KG1 (cell line): ENCODE data around the gene PLCL2.

Experiments used
- DNase-seq: peaks from one replicate; lab custom pipeline; 2025; lab: John Stamatoyannopoulos, UW

The PLCL2 gene

GRCh38 chr3:17011728-17012338, 127.1 kb downstream of the PLCL2 start:
- DNase-seq = no peak

GRCh38 chr3:17013050-17013449, 128.3 kb downstream of the PLCL2 start:
- DNase-seq = no peak

- DNase-seq = no peak
Observed at GRCh38 chr3:17013571-17013970, 128.8 kb downstream of the PLCL2 start.

GRCh38 chr3:17014284-17014683, 129.5 kb downstream of the PLCL2 start:
- DNase-seq = no peak

DNA sequence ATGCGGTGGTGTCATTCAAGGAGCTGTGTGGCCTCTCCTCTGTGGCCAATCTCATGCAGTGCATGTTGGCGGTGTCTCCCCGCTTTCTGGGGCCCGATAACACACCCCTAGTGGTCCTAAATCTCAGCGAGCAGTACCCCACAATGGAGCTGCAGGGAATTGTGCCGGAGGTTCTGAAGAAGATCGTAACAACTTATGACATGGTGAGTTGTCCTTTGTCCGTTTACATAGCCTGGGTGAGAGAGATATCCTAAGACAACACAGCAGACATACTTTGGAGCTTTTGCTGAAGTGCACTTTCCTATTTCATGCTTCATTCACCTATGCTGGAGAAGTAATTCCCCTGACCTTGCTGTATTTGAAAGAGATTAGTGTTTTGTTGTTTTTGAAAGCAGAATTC, 130.0 kb downstream of the PLCL2 start:
- no peak for DNase-seq

DNA sequence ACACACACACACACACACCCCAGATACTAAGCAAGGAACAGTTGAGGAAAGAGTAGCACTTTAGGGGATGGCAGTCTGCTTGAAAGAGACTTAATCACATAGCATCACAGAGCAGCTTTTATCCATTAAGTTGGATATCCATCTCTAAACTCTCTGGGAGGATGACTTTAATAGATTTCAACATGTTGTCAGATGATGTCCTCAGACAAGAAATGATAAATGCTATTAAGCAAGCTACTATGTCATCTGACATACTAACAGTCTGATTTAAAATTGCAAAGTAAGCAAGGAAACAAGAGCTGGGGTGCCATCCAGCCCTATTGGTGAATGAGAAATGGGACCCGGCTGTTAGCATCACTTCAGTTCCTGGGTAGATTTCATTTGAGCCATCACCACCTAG, 136.9 kb downstream of the PLCL2 start:
- no peak for DNase-seq

DNA sequence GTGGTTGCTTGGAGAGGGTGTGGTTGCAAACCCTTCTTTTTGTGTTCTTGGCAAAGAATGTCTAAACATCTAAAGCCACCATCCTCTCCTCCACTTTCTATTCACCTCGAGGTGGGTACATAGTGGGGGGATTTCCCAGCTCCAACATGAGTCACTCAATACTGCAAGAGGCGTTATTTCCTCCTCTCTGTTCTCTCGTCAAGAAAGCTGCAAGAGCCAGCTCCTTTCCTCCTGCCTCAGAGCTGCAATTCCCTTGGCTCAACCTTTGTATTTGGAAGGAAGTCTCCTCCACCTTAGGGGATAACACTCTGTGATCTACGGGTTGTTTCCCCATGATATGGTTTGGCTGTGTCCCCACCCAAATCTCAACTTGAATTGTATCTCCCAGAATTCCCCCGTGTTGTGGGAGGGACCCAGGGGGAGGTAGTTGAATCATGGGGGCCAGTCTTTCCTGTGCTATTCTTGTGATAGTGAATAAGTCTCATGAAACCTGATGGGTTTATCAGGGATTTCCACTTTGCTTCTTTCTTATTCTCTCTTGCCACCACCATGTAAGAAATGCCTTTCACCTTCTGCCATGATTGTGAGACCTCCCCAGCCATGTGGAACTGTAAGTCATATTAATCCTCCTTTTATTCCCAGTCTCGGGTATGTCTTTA, 138.4 kb downstream of the PLCL2 start:
- DNase-seq = no peak

DNA sequence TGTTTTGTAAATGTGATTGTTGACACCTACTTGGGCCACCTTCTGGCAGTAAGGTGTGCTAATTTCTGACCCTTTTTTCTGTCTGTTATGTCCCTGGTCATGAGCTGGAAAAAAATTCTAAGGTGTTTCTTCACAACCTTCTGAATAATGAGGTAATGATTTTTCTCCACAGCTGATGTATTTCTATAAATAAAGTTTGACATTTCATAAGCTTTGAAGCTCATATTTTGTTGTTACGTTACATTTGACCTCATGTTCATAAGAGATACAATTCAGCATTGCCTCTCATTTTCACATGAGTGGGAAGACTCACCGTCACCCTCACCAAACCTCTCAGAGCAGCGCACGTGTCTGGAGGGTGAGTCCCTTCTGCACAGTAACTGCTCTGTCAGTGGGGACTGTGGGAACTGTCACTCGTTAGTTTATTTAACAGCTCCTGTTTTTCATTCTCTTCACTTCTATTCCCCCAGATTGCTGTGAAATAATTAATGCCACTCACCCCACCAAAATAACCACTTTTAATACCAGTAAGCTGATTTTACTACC, 140.9 kb downstream of the PLCL2 start:
- no peak for DNase-seq

DNA sequence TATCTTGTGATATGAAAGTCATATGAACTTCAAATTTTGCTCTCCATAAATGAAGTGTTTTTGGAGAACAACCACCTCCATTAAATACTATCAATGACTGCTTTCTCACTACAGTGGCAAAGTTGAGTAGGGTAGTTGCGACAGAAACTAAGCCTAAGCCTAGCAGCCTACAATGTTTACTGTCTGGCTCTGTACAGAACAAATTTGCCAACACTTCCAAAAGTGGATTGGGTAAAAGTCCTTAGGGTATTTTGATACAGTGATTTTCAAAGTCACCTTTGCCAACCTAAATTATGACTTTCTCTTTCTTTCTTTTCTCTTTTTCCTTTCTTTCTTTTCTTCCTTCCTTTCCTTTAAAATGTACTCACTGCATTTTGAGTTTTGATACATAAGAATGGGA, 142.6 kb downstream of the PLCL2 start:
- no peak for DNase-seq

DNA sequence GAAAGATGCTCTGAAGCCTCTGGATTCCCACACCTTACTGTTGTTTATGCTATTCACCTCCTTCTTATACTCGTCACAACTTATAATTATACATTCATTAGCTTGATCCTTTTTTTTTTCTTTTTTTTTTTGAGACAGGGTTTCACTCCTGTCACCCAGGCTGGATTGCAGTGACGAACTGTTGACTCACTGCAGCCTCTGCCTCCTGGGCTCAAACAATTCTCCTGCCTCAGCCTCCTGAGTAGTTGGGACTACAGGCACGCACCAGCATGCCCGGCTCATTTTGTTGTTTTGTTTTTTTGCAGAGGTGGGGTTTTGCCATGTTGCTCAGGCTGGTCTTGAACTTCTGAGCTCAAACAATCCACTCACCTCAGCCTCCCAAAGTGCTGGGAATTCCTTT, 143.6 kb downstream of the PLCL2 start:
- no peak for DNase-seq

DNA sequence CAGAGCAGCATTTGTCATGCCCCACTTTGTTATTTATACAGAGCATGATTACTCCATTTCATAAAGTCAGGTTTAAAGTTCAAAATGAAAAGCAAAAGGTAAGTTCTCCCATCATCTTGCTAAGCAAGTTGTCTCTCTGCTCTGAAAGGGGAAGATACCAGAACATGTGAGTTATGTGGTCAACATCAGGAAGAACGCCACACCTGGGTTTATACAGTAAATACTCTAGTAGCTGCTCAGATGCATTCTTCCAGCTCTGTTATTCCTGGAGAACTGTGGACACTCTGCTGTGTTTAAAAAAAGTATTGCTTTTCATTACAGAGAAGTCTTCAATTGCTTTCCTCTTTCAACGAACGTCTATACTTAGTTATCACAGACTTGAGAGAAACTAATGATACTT, 145.7 kb downstream of the PLCL2 start:
- no peak for DNase-seq

GRCh38 chr3:17030956-17031652, 146.3 kb downstream of the PLCL2 start:
- no peak for DNase-seq

- no peak for DNase-seq
Observed at GRCh38 chr3:17032407-17033034, 147.8 kb downstream of the PLCL2 start.

GRCh38 chr3:17033516-17034168, 148.9 kb downstream of the PLCL2 start:
- no peak for DNase-seq

DNA sequence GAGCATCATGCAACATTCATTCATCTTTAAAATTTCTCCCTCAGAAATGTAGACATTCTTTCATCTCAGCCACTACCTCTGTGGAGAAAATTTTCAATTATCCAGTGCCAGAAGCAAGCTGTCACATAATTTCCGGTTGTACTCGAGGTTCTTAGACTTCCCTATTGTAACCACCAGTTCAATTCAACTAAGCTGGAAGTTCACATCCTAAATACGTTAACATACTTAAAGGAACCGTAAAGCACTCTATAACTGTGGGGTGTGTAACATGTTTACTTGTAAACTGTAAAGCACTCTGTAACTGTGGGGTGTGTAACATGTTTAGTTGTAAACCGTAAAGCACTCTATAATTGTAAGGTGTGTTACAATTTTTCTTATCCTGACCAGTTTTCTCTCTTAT, 150.3 kb downstream of the PLCL2 start:
- DNase-seq = no peak

GRCh38 chr3:17035966-17036365, 151.2 kb downstream of the PLCL2 start:
- no peak for DNase-seq

- no peak for DNase-seq
Observed at GRCh38 chr3:17038141-17038540, 153.4 kb downstream of the PLCL2 start.

GRCh38 chr3:17038900-17039553, 154.3 kb downstream of the PLCL2 start:
- no peak for DNase-seq

GRCh38 chr3:17039594-17039993, 154.8 kb downstream of the PLCL2 start:
- DNase-seq = no peak

DNA sequence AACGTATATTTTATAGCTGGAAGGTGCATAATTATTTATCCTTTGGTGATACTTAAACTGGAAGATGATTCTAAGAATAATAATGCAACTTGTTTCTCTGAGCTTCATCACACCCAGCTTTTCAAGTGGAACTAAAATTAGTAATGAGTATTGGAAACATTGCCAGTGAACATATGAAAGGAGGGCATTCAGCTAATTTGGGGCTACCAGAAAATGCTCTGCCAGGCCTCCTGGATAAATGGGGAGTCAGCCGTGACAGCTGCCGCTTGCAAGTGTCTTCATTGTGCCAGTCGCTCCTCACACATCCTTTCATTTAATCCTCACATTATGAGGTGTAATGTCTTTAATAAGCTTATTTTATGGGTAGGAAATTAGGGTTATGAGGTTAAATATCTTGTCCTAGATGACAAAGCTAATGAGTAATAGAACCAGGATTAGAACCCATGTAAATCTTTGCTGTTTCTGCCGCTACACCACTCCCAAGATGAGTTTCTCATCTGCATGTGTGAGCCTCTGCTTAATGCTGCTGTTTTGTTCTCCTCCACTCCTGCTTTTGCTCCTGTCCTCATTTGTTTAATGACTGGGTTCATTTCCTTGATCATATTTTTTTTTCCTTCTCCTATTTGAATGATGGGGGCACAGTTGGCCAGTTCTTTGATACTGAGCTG, 155.7 kb downstream of the PLCL2 start:
- no peak for DNase-seq

DNA sequence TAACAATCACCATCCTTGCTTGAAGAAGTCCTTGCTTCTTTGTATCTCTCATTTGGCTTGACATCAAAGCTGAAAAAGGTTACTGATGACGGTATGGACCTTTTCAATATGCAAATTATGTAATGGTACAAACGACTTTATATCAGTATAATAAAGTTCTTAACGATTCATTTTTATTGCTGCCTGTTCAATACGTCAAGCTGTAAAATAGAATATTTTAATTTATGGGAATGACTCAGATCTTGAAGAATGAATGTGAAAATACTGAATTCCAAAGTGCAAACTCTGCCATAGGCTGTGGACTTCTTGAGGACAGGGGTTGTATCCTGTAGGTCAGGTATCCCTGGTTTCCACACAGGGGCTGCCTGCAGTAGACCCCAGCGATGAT, 156.2 kb downstream of the PLCL2 start:
- DNase-seq = no peak
